ENCODE data around the gene C10orf90.
A peak's percentile ranks its signal among the peaks of the same experiment; 100 is the strongest.

C10orf90 gene

GRCh38 chr10:126407831-126408230 is 262.7 kb downstream of the C10orf90 start:
- TF ChIP-seq CTCF (conservative IDR thresholded peaks at IDR 0.05; ENCODE audit: low read depth, low read length) = no peak
- H3K4me3 ChIP-seq (ENCODE audit: low read depth, low read length) = no peak overlapping the region
- no peak for DNase-seq (ENCODE audit: low read depth)

DNA sequence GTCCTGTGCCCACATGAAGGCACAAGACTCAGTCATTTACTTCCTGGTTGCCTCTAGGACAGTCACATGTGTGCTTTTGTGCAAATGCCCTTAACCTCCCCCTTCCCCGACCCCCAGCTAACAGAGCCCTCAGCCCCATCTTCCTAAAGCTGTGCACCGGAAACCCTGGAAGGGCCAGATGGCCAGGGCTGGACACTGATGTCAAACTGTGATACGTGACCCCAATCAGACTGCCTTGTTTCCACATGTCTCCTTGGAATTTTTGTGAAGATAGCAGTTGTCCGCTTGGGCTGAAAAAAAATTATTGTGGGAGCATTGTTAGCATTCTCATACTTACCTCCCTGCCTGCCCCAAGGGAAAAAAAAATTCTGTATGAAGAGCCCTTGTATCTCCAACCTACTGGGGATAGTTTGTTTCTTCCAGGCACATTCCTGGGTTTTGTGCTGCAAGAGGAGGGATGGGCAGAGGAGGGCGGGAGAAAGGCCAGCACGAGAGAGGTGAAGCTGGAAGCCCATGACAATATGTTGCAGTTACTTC is 265.2 kb downstream of the C10orf90 start:
- no peak overlapping the region for H3K4me3 ChIP-seq (ENCODE audit: low read depth, low read length)
- no peak for TF ChIP-seq CTCF (conservative IDR thresholded peaks at IDR 0.05; ENCODE audit: low read depth, low read length)
- DNase-seq (ENCODE audit: low read depth) = peak; percentile 27

DNA sequence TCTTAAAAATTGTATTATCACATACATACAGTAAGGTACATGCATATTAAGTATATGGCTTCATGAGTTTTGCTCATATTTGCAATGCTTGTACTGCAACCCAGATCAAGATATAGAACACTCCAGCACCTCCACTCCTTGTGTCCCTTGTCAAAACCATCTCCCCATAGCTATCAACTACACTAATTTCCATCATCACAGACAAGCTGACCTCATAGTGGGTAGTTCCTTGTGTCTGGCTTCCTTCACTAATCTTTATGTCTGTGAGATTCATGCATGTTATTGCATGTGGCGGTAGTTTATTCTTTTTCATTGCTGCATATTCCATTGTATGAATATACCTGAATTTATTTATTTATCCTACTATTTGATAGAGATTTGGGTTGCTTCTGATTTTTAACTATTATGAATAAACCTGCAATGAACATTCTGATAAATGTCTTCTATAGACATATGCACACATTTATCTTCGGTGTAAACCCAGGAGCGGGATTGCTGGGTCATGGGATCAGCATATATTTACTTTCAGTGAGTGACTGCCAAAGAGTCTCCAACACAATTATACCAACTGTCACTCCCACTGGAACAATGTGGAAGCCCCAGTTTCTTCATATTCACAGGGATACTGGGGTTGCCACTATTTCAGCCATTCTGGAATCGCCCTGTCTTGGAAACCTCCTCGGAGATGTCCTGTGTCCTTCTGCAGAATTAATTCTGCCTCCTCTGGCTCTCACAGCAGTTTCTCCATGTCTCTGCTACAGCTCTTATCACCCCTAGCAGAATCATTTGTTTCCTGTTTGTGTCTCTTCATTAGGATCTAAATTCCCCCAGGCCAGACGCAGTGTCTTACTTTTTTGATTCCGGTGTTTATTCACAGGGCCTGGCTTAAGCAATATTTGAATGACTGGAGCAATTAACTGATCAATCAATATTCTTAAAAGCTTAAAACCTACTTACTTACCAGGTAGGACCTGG is 267.5 kb downstream of the C10orf90 start:
- H3K4me3 ChIP-seq (ENCODE audit: low read depth, low read length) = no peak overlapping the region
- peak; percentile 32 for DNase-seq (ENCODE audit: low read depth)
- TF ChIP-seq CTCF (conservative IDR thresholded peaks at IDR 0.05; ENCODE audit: low read depth, low read length) = no peak

DNA sequence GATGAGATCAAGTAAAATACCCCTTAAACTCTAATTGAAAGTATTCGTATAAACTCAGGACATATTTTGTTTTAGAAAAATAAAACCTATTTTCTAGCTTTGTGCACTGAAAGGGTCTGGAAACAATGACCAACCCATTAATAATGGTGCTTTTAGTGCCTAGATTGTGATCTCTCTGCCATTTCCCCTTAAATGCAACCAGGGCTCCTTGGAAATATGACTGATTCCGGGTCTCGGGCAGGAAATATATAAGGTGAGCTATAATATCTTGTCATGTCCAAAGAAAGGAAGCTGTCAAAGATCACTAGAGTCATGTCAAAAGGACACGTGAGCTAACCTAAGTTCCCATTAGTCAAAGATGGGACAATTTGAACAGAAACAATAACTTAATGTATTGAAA is 269.9 kb downstream of the C10orf90 start:
- TF ChIP-seq CTCF (conservative IDR thresholded peaks at IDR 0.05; ENCODE audit: low read depth, low read length) = no peak
- DNase-seq (ENCODE audit: low read depth) = no peak

DNA sequence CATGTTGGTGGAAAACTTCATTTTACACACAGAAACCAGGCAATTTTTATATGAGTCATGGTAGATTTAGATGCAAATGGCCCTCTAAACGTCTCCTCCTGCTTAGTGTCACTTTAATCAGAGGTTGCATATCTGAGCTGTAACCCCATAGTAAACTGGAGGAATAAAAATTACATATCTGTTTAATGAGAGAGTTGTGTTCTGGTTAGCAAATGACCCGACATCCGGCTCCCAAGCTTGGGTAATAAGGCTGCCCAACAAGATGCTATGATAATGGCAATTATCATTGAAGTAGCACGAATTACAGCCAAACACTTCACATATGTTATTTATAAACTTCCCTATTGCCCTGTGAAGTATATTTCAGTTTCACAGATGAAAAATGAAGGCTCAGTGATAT is 271.6 kb downstream of the C10orf90 start:
- no peak overlapping the region for H3K4me3 ChIP-seq (ENCODE audit: low read depth, low read length)
- TF ChIP-seq CTCF (conservative IDR thresholded peaks at IDR 0.05; ENCODE audit: low read depth, low read length) = no peak
- DNase-seq (ENCODE audit: low read depth) = no peak

More for the DNA sequence above, 269.9 kb downstream of the C10orf90 start:
- H3K4me3 ChIP-seq (ENCODE audit: low read depth, low read length) = no peak overlapping the region

GRCh38 chr10:126398383-126398743 is 272.1 kb downstream of the C10orf90 start:
- no peak for TF ChIP-seq CTCF (conservative IDR thresholded peaks at IDR 0.05; ENCODE audit: low read depth, low read length)
- no peak for DNase-seq (ENCODE audit: low read depth)
- H3K4me3 ChIP-seq (ENCODE audit: low read depth, low read length) = no peak overlapping the region
